22Rv1 (cell line): ENCODE data around the gene ARHGAP10.

Experiments
- CTCF ChIP-seq: fragments of 450-650 bp; IDR thresholded peaks from 2 replicates; pipeline ENCODE4 v1.5.1; 2017; ENCODE audit warnings: mild to moderate bottlenecking
- ZFX ChIP-seq: fragments of 450-650 bp; IDR thresholded peaks from 2 replicates; pipeline ENCODE4 v1.6.1; 2017; ENCODE audit warnings: antibody characterized with exemption, borderline replicate concordance

GRCh38 chr4:147891476-147892115, 159.7 kb downstream of the ARHGAP10 start:
- TF ChIP-seq CTCF (no peak), ZFX (no peak)
